Loucy (cell line): ENCODE measurements around the gene CDH4.

Source experiments
- EZH2phosphoT487 ChIP-seq: fragments of 200-600 bp; IDR thresholded peaks from 2 replicates; pipeline ENCODE4 v1.6.1; 2018; ENCODE audit warnings: antibody characterized with exemption, mild to moderate bottlenecking, moderate library complexity, borderline replicate concordance
- TF ChIP-seq, protein P1 (sequence below): fragments of 200-600 bp; sonication (generic); conservative IDR thresholded peaks from 2 replicates; pipeline ENCODE4 v1.5.1; 2014; ENCODE audit warnings: mild to moderate bottlenecking, antibody characterized with exemption, low read length

DNA sequence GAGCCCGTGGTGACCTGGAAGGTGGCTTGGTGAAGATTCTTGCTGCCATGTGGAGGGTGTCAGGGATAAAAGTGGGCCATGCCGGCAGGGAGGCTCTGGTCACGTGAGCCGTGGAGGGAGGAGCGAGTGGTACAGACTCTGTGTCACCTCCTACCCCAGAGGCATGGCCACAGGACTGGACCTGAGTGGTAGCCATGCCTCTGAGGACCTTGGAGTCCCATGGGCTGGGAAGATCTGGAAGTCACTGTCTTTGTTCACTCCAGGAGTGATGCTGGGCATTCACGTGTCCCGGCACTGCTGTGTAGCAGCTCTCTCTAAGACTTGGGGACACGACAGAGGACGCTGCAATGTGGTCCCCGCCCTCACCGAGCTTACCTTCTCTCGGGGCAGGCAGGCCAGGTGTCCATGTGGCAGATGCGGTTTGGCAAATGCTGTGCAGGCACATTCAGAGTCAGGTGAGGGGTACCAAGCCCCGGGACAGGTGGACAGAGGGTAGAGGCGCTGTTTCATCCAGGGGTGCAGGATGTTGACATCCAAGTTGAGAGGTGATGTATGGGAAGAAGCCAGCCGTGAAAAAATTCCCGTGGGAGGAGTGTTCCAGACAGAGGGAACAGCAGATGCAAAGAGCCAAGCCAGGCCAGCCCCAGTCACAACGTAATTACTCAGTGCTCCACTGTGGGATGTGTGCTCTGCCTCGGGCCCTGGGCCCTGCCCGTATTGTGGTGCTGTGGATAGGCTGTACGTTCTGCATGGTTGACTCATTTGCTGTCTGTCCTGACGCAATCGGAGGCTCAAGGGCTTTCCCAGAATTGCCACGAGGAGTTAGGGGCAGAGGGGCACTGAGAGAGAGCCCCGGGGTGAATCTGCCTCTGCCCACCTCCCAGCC is 505.9 kb downstream of the CDH4 start:
- TF ChIP-seq, protein P1, sequence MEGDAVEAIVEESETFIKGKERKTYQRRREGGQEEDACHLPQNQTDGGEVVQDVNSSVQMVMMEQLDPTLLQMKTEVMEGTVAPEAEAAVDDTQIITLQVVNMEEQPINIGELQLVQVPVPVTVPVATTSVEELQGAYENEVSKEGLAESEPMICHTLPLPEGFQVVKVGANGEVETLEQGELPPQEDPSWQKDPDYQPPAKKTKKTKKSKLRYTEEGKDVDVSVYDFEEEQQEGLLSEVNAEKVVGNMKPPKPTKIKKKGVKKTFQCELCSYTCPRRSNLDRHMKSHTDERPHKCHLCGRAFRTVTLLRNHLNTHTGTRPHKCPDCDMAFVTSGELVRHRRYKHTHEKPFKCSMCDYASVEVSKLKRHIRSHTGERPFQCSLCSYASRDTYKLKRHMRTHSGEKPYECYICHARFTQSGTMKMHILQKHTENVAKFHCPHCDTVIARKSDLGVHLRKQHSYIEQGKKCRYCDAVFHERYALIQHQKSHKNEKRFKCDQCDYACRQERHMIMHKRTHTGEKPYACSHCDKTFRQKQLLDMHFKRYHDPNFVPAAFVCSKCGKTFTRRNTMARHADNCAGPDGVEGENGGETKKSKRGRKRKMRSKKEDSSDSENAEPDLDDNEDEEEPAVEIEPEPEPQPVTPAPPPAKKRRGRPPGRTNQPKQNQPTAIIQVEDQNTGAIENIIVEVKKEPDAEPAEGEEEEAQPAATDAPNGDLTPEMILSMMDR, result no peak
- no peak for TF ChIP-seq EZH2phosphoT487
